GM21786 (cell line): Measurements from ENCODE around the gene TCF15.

Experiments used
- ATAC-seq: cut with Tn5 transposase; IDR thresholded peaks from one replicate; pipeline ENCODE4 v1.9.1; 2021; ENCODE audit not compliant: unreplicated experiment

Gene TCF15

GRCh38 chr20:610130-611046 lies at the start of gene TCF15:
Gene TCF15, minus strand, starts transcription at chr20:610309. Its CDS starts 72 bp downstream, at chr20:610237.
- no peak for ATAC-seq

GRCh38 chr20:658731-659291 lies 48.7 kb upstream of the TCF15 start:
- no peak for ATAC-seq

- ATAC-seq = no peak
Measured at GRCh38 chr20:658202-658601, 48.1 kb upstream of the TCF15 start.

- ATAC-seq = no peak
Measured at GRCh38 chr20:655726-656624, 45.9 kb upstream of the TCF15 start.

GRCh38 chr20:654417-654750 lies 44.3 kb upstream of the TCF15 start:
- ATAC-seq = no peak

- ATAC-seq = no peak
Measured at GRCh38 chr20:653590-654416, 43.7 kb upstream of the TCF15 start.

GRCh38 chr20:653110-653589 lies 43.0 kb upstream of the TCF15 start, which contains the start of gene SRXN1:
Gene SRXN1, minus strand, starts transcription at chr20:653200. Its CDS starts 15 bp downstream, at chr20:653185.
- ATAC-seq = peak; percentile 71

- ATAC-seq = no peak
Measured at GRCh38 chr20:652615-653109, 42.6 kb upstream of the TCF15 start.

GRCh38 chr20:651713-652614 lies 41.9 kb upstream of the TCF15 start:
- ATAC-seq = no peak

GRCh38 chr20:650954-651353 lies 40.8 kb upstream of the TCF15 start:
- ATAC-seq = no peak

GRCh38 chr20:650281-650680 lies 40.2 kb upstream of the TCF15 start:
- no peak for ATAC-seq

- no peak for ATAC-seq
Measured at GRCh38 chr20:647479-648019, 37.4 kb upstream of the TCF15 start.

- ATAC-seq = no peak
Measured at GRCh38 chr20:646868-647233, 36.7 kb upstream of the TCF15 start.

- no peak for ATAC-seq
Measured at GRCh38 chr20:646107-646867, 36.2 kb upstream of the TCF15 start.

GRCh38 chr20:645318-646106 lies 35.4 kb upstream of the TCF15 start:
- peak; percentile 70 for ATAC-seq

GRCh38 chr20:644692-645317 lies 34.7 kb upstream of the TCF15 start:
- no peak for ATAC-seq
